Limb (tissue), 2 donors: ENCODE measurements around the gene KCNJ9.
A peak's percentile ranks its signal among the peaks of the same experiment; 100 is the strongest.

ENCODE experiments used
- DNase-seq, 2 donors: peaks; one replicate each; pipeline ENCODE4 v3.0.0-alpha.2; 2016; ENCODE audit errors: extremely low spot score in 2 of 2

Gene KCNJ9

GRCh38 chr1:160066829-160067745, 14.3 kb upstream of the KCNJ9 start:
- no peak for DNase-seq

- no peak for DNase-seq
Observed at GRCh38 chr1:160068225-160068624, 13.1 kb upstream of the KCNJ9 start.

- no peak for DNase-seq
Observed at GRCh38 chr1:160069460-160070231, 11.7 kb upstream of the KCNJ9 start, which contains the start of gene KCNJ10. Gene KCNJ10, minus strand, starts transcription at chr1:160070160. Its CDS starts 27,628 bp downstream, at chr1:160042532.

GRCh38 chr1:160070243-160071163, 10.8 kb upstream of the KCNJ9 start:
- DNase-seq, result peak; percentile 84 to 89

- DNase-seq, result no peak
Observed at GRCh38 chr1:160071289-160071688, 10.0 kb upstream of the KCNJ9 start.

- DNase-seq, result no peak
Observed at GRCh38 chr1:160074865-160075264, 6.5 kb upstream of the KCNJ9 start.

GRCh38 chr1:160075836-160076235, 5.5 kb upstream of the KCNJ9 start:
- no peak for DNase-seq

GRCh38 chr1:160076295-160076694, 5.0 kb upstream of the KCNJ9 start:
- no peak for DNase-seq

- no peak for DNase-seq
Observed at GRCh38 chr1:160077486-160077885, 3.9 kb upstream of the KCNJ9 start.

DNA sequence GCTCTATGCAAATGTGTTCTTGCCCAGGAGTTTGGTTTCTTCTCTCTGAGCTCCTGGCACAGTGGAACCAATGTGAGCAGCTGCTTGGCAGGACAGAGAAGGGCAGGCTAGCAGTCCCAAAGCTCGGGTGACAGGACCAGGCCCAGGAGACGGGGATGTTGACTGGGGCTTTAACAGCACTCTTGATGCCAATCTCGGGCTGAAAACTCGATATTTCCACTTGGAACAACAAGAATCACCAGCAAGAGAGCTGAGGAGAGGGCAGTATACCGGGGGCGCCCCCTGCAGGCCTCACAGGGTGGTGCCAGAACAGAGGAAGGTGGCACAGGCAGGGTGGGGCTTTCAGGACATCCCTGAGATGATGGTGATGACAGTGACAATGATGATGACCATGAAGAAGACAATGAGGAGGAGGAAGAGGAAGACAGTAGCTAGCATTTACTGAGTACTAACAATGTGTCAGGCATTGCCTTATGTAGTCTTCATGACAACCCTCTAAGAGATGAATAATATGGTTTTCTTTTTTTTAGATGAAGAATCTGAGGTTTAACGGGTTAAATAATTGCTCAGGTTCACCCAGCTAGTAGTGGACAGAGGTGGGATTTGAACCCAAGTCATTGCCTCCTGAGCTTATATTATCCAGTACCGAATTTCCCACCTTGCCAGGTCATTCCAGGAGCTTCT, 2.7 kb upstream of the KCNJ9 start:
- DNase-seq, result peak in 1 of 2 donors; percentile 49

GRCh38 chr1:160079448-160079847, 1.9 kb upstream of the KCNJ9 start:
- no peak for DNase-seq

GRCh38 chr1:160080381-160081100, 797 bp upstream of the KCNJ9 start:
- DNase-seq, result no peak

GRCh38 chr1:160082487-160082886, 1.1 kb downstream of the KCNJ9 start:
- no peak for DNase-seq

DNA sequence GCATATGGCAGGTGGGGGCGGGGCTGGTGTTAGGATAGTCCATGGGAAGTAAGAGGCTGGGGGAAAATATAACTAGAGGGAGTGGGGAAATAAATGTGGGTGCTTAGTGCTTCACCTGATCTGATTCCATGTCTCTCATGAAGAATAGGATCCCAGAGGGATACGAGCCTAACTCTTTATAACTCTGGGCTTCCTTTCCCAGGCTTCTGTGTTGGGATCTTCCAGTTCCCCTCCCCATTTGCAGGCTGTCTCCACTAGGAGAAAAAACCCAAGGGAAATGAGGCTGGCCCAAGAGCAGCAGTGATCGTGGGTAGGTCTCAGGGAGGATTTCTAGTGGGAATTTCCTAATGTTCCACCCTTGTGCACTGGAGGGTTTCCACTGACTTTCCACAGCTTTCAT, 1.6 kb downstream of the KCNJ9 start:
- DNase-seq, result no peak

GRCh38 chr1:160083968-160084770, 2.8 kb downstream of the KCNJ9 start:
- peak in 1 of 2 donors; percentile 80 for DNase-seq

DNA sequence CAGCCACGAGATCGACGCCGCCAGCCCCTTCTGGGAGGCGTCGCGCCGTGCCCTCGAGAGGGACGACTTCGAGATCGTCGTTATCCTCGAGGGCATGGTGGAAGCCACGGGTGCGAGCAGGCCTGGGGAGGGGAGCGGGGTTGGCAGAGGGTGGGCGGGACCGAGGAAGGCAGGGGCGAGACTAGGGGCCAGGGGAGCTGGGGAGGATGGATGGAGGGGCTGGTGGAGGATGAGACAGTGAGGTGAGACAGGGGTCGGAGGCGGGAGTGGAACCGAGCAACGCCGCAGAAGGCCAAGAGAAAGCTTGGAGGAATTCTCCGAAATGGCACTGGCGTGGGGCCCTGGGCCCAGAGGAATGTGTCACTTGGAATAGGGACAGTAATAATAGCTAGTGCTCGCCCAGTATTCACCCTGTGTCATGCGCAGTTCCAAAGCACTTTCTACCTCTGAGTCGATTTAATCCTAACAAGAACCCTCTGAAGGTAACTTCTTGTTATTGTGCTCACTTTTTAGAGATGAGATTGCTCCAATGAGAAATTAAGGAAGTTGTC, 3.5 kb downstream of the KCNJ9 start:
- no peak for DNase-seq

GRCh38 chr1:160085686-160086455, 4.5 kb downstream of the KCNJ9 start:
- DNase-seq, result peak; percentile 79 to 88

- DNase-seq, result peak in 1 of 2 donors; percentile 31
Observed at GRCh38 chr1:160086456-160086892, 5.1 kb downstream of the KCNJ9 start.
